GM21737 (cell line): ENCODE results near the gene FMNL2.
A peak's percentile ranks its signal among the peaks of the same experiment; 100 is the strongest.

Source experiments
- ATAC-seq: cut with Tn5 transposase; IDR thresholded peaks from one replicate; pipeline ENCODE4 v1.9.1; 2021; ENCODE audit warnings: mild to moderate bottlenecking, moderate library complexity; ENCODE audit not compliant: unreplicated experiment

Gene FMNL2

GRCh38 chr2:152421521-152422370, 86.8 kb downstream of the FMNL2 start:
- ATAC-seq: peak; percentile 86

DNA sequence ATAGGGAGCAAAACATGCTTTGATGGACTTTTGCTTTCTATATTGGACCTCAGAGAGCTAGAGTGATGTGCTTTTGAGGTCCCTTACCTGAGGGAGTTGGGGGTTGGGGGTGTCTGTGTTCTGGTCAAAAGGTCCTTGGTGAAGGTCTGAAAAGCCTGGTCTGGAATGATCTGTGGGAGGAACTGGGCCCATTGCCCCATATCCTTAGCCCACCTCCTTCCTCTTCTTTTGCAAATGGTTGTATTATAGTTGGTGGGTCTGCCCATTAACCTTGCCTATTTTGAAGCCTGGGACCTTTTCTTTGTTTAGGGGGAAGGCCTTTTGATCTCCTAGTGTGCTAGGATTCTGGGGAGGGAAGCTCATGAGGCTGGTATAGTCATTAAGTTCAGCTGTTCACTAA, 88.7 kb downstream of the FMNL2 start:
- no peak for ATAC-seq

GRCh38 chr2:152425765-152426727, 91.1 kb downstream of the FMNL2 start:
- no peak for ATAC-seq

- ATAC-seq: no peak
Observed at GRCh38 chr2:152426801-152427200, 91.8 kb downstream of the FMNL2 start.

DNA sequence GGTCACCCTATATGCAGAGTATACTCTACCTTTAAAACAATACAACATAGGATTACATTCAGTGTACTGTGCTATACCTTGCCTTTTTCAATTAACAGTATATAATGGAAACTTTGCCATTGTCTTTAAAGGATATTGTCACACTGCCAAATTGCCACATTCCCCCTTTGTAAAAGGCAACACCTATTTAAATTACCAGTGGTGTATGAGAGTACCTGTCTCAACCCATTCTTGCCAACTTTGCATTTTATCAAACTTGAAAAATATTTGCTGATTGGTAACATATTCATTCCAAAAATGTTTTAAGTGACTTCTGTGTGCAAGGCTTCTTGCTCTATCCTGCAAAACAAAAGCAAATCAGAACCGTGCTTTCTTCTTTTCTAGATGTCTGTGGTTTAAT, 92.9 kb downstream of the FMNL2 start:
- ATAC-seq: no peak

- ATAC-seq: no peak
Observed at GRCh38 chr2:152428800-152429582, 94.0 kb downstream of the FMNL2 start.

DNA sequence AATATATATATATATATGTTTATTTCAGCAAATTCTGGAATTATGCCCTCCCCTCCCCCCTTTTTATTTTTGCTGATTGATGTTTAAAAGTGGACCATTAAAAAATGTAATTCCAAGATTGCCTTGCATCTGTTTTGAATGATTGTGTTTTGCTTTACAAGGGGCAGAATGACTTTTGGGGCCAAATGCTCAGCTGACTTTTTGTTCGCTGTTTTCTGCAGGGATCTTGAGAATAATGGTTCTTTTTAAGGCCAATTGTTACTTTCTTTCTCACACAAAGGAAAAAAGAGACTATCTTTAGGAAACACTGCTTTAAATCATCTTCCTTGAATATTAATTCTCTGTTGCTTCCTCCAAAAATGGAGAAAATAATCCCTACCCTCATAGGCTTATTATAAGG, 95.9 kb downstream of the FMNL2 start:
- ATAC-seq: no peak

DNA sequence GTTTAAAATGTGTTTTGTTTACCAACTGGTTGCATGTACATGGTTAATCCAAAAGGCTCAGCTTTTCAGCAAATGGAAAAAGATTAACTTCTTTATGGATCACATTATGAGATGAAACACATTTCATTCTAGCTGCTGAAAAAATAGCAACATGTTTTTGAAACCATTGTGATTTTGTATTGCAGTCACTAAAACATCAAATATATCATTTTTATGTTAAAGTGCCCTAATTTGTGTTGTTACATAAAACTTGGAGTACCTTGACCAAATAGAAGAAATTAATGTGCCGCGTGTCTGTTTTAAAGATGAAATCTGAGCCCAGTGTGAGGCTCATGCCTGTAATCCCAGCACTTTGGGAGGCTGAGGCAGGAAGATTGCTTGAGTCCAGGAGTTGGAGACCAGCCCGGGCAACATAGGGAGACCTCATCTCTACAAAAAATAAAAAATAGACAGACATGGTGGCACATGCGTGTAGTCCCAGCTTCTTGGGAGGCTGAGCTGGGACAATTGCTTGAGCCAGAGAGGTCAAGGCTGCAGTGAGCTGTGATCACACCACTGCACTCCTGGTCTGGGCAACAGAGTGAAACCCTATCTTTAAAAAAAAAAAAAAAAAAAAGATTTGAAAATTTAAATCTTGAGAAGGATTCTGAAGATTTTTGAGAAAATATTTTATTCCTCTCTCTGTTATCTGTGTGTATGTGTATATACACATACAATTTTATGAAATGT, 96.6 kb downstream of the FMNL2 start:
- ATAC-seq: no peak

DNA sequence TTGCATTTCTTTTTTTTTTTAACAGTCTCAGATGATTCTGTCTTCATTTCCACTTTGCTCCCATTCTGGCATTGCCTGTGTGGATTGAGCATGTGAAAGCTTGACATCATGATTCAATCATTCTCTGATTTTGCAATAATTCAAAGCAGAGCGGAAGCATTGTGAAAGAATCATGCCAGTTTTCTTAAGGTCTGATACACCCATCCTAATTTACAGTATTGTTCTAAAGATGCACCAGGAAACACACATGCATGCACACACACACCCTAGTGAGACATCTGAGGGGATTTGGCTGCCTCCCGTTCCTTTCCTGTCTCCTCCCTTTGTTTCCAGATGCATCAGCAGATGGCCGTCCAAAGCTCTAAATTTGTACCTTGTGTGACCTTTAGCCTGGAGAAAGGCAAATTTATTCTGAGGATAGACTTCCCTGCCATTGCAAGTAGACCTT, 97.3 kb downstream of the FMNL2 start:
- ATAC-seq: no peak

- ATAC-seq: no peak
Observed at GRCh38 chr2:152432765-152433164, 97.8 kb downstream of the FMNL2 start.

DNA sequence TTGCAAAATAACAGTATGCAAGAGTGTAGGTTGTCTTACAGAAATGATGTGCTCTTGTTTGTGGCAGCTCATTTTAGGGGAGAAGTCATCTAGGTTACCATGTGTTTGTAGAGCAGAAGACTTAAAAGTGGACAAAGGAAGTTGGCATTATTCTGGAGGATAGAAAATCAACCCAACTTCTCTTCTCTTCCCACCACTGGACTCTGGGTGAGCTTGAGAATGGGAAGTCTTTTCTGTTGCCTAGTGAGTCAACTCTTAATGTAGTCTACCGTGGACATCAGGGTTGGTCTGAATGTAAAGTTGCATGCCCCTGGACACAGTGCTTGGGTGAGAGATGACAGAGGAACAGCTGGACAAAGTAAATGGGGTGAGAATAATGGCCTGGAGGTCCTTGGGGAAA, 98.3 kb downstream of the FMNL2 start:
- no peak for ATAC-seq

DNA sequence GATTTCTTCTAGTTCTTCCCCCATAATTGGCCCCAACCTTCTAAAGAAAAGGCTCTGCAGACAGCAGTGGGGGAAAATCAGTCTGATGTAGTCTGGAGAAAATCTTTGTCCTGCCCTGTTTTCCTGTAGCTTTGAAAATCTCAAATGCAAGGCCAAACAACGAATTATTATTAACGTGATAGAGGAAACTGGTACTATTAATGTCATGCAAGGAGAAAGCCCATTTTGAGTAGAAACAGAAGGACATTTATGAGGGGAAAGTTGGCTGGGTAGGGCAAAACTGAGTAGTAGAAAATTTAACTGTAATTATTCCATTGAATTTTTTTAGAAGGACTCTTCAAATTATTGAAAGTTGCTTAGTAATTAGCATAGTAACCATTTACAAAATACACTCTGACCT, 98.8 kb downstream of the FMNL2 start:
- ATAC-seq: no peak

DNA sequence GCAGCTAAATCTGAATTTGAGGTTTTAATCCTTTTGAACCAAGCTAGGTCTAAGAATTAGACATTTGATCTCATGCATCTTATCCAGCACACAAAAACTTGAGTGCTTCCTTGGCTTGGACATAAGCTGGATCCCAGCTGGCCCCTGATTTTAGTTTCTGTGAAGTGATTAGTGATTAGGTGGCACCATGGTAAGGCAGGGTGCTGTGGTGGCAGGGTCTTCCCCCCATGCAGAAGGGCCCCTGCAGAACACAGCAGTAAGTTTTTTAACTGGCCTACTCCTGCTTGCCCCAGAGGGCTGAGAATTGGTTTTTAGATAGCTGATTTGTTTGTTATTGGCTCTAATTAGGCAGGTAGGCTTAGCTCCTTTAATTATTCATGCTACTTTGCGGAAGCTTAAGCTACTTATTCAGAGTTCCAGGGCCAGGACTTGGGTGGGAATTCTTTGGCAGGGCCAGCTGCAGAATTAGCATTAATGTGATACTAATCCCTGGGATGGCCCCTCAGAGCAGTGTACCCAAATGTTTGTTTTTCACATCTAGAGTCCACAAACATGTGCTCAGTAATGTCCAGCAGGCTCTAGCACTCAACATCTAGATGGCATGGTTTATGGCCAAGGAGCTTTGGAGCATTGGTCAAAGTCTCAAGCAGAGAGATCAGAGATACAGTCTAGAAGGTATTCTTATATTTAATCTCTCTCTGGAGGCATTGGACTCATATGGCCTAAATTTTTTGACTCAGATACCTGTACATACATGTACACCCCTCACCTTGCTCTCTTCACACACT, 99.6 kb downstream of the FMNL2 start:
- ATAC-seq: no peak

GRCh38 chr2:152436148-152436547, 101.2 kb downstream of the FMNL2 start:
- ATAC-seq: no peak

GRCh38 chr2:152437276-152438108, 102.5 kb downstream of the FMNL2 start:
- ATAC-seq: no peak

DNA sequence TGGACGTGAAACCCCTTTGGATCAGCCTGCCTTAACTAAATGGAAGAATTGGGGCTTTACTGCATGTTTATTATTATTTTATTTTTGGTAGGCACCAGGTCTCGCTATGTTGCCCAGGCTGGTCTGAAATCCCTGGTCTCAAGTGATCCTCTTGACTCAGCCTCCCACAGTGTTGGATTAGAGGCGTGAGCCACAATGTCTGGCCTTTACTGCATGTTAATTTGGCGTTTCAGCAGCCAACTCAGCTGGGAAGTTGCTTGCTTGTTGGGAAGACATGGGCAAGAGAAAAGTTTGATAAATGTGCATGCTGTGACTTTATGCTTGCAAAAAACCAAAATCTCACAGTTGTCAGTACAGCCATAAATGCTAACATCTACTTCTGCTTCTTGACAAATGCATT, 105.1 kb downstream of the FMNL2 start:
- ATAC-seq: no peak

DNA sequence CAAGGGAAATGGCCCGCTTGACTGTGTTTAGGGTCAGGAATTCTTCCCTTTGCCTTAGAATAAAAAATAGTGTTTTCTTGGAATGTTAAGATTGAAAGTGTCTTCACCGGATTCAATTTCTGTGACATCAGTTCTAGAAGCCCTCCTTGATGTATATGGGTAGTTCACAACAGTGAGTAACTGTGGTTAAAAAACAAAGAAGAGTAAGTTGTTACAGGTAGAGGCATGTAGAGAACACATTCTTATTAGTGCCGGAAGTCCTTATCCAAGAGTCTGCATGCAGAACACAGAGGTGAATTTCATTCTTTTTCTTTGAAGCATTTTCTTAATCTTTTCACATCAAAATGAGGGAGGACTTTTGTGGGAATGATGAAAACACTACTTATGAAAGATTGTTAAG, 105.5 kb downstream of the FMNL2 start:
- ATAC-seq: no peak

DNA sequence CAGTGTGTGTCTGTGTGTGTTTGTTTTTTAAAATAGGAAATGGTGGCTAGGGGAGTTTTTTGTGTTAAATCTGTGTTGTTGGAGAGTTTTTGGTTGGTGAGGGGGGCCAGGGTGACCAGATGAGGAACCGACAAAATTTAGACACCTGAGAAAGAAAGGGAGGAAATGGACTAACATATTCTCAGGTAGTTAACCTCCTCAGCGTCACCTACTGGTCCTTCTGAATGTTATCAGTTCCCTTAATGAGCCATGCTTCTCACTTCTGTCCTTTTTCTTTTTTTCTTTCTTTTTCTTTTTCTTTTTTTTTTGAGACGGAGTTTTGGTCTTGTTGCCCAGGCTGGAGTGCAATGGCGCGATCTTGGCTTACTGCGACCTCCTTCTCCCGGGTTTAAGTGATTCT, 107.0 kb downstream of the FMNL2 start:
- ATAC-seq: no peak

DNA sequence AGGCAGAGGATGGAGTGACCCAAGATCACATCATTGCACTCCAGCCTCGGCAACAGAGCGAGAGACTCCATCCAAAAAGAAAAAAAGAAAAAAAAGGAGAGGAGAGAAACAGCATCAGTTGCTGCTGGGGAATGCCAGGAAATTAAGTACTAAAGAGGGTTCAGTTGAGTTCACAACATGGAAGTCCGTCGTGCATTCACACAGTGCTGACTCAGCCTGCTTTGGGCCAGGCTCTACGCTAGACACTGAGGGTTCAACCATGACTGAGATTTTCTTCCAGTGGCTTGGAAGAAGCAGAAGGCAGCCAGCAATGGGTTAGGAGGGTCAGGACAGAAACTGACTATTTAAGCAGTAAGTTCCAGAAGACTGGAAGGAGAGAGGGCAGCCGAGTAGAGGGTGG, 108.8 kb downstream of the FMNL2 start:
- no peak for ATAC-seq
